KMS-11 (cell line): ENCODE measurements around the gene AKAP7.

Source experiments
- H2AFZ ChIP-seq: fragments of 200-600 bp; sonication (generic); 2 replicates; pipeline ENCODE4 v1.6.1; 2016; ENCODE audit warnings: antibody characterized with exemption, mixed run types, low read depth
- H3K27ac ChIP-seq: fragments of 200-600 bp; sonication (generic); 2 replicates; pipeline ENCODE4 v1.6.1; 2016; ENCODE audit warnings: mild to moderate bottlenecking, mixed run types
- H3K27me3 ChIP-seq: fragments of 200-600 bp; sonication (generic); 2 replicates; pipeline ENCODE4 v1.6.1; 2017; ENCODE audit warnings: mild to moderate bottlenecking, low read depth, mixed run types, moderate library complexity; ENCODE audit not compliant: insufficient read depth
- H3K36me3 ChIP-seq: fragments of 200-600 bp; sonication (generic); 2 replicates; pipeline ENCODE4 v1.6.1; 2017; ENCODE audit warnings: mild to moderate bottlenecking, mixed run types; ENCODE audit not compliant: insufficient read depth
- H3K4me1 ChIP-seq: fragments of 200-600 bp; sonication (generic); 2 replicates; pipeline ENCODE4 v1.6.1; 2016; ENCODE audit warnings: mild to moderate bottlenecking, low read depth, mixed run types; ENCODE audit not compliant: poor library complexity, severe bottlenecking
- H3K4me2 ChIP-seq: fragments of 200-600 bp; sonication (generic); 2 replicates; pipeline ENCODE4 v1.7.0; 2016; ENCODE audit warnings: mild to moderate bottlenecking, mixed run types
- H3K4me3 ChIP-seq: fragments of 200-600 bp; sonication (generic); IDR thresholded peaks from 2 replicates; pipeline ENCODE4 v1.6.1; 2017; ENCODE audit warnings: low read depth, low read length, mixed read lengths; ENCODE audit not compliant: insufficient read depth
- H3K79me2 ChIP-seq: fragments of 200-600 bp; sonication (generic); 2 replicates; pipeline ENCODE4 v1.6.1; 2016; ENCODE audit warnings: low read depth, mixed run types; ENCODE audit not compliant: insufficient read depth
- H3K9ac ChIP-seq: fragments of 200-600 bp; sonication (generic); 2 replicates; pipeline ENCODE4 v1.6.1; 2016; ENCODE audit warnings: mild to moderate bottlenecking, mixed run types
- H4K20me1 ChIP-seq: fragments of 200-600 bp; sonication (generic); 2 replicates; pipeline ENCODE4 v1.6.1; 2016; ENCODE audit warnings: mild to moderate bottlenecking, mixed run types; ENCODE audit not compliant: insufficient read depth
- CTCF ChIP-seq: fragments of 200-600 bp; sonication (generic); conservative IDR thresholded peaks from 2 replicates; pipeline ENCODE4 v1.6.1; 2017; ENCODE audit warnings: low read depth, mild to moderate bottlenecking, antibody characterized with exemption, low read length, moderate library complexity, mixed read lengths

AKAP7 gene

GRCh38 chr6:131161987-131162386, 26.7 kb downstream of the AKAP7 start:
- Histone ChIP-seq H3K9ac (no peak overlapping the region), H3K4me2 (no peak overlapping the region)

GRCh38 chr6:131163886-131164285, 28.6 kb downstream of the AKAP7 start:
- H3K36me3 ChIP-seq, result no peaks in the 10 kb centered on the region; the same call in 1 of the 2 replicates
- H3K4me2 ChIP-seq, result no peak overlapping the region
- H3K27me3 ChIP-seq, result no peaks in the 10 kb centered on the region
- H3K9ac ChIP-seq, result no peak overlapping the region
- H3K4me3 ChIP-seq, result no peak overlapping the region
- H4K20me1 ChIP-seq, result no peaks in the 10 kb centered on the region
- H3K79me2 ChIP-seq, result no peaks in the 10 kb centered on the region
- H3K4me1 ChIP-seq, result no peaks in the 10 kb centered on the region
- no peak overlapping the region for H3K27ac ChIP-seq
- TF ChIP-seq CTCF, result no peak
- H2AFZ ChIP-seq, result no peak overlapping the region

More at GRCh38 chr6:131161987-131162386, 26.7 kb downstream of the AKAP7 start:
- Histone ChIP-seq H4K20me1 (no peaks in the 10 kb centered on the region), H3K27me3 (no peaks in the 10 kb centered on the region), H3K79me2 (no peaks in the 10 kb centered on the region), H3K27ac (no peak overlapping the region), H2AFZ (no peak overlapping the region), H3K4me3 (no peak overlapping the region), H3K36me3 (no peaks in the 10 kb centered on the region; the same call in 1 of the 2 replicates), H3K4me1 (no peaks in the 10 kb centered on the region)
- no peak for TF ChIP-seq CTCF

- Histone ChIP-seq H3K4me2 (no peak overlapping the region), H3K4me1 (no peaks in the 10 kb centered on the region), H3K4me3 (no peak overlapping the region), H3K79me2 (no peaks in the 10 kb centered on the region), H3K27me3 (no peaks in the 10 kb centered on the region), H3K9ac (no peak overlapping the region), H3K36me3 (no peaks in the 10 kb centered on the region; the same call in 1 of the 2 replicates), H2AFZ (no peak overlapping the region), H3K27ac (no peak overlapping the region), H4K20me1 (no peaks in the 10 kb centered on the region)
- TF ChIP-seq CTCF, result no peak
Measured at GRCh38 chr6:131164506-131164905, 29.2 kb downstream of the AKAP7 start.

GRCh38 chr6:131167773-131168172, 32.5 kb downstream of the AKAP7 start:
- Histone ChIP-seq H3K36me3 (no peaks in the 10 kb centered on the region; the same call in 1 of the 2 replicates), H3K79me2 (no peaks in the 10 kb centered on the region), H3K9ac (no peak overlapping the region), H3K4me3 (no peak overlapping the region), H4K20me1 (no peaks in the 10 kb centered on the region), H3K27ac (no peak overlapping the region), H3K4me2 (no peak overlapping the region), H3K4me1 (no peaks in the 10 kb centered on the region), H2AFZ (no peak overlapping the region), H3K27me3 (no peaks in the 10 kb centered on the region)
- TF ChIP-seq CTCF, result no peak
